ENCODE measurements around the gene DUSP18. TPM values are rescaled to one million over a fixed set of nuclear protein-coding genes. Genes with fewer than 3 reads are reported as not detected.

DUSP18 gene
- total and polyA plus RNA-seq, 2 of the 4 experiments (the other 2 are of a cell fraction), result 14.9 TPM

DNA sequence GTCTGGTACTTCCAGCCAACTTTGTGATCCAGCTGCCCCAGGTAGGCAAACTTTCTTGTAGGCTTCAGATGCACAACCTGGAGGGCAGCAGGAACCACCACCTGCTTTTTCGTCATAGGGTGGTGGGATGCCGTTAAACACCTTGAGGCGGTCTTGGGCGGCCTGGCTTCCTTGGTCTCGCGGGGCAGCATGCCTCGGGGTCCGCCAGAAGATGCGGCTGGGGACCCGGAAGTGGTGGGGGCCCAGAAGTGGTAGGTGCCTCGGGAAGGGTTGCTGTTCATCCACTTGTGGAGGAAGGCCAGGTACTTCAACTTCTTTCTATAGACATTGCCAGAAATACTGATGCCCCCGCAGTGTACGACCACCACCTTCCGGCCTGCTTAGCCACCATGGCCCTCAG lies 13.3 kb downstream of the DUSP18 start:
- Histone ChIP-seq H3K14ac (replicated peaks; ENCODE audit: low read depth, low read length) (no peak overlapping the region), H2BK120ac (ENCODE audit: low read depth, low read length) (no peak overlapping the region), H2AK5ac (ENCODE audit: low read depth, low read length) (no peak overlapping the region), H3K4me1 (ENCODE audit: control insufficient read depth, insufficient read depth, low read length) (peaks cover 3% of the 10 kb centered on the region), H3K27ac (ENCODE audit: insufficient read depth, low read length) (no peak overlapping the region), H3K4me3 (ENCODE audit: insufficient read depth, low read depth, low read length) (no peak overlapping the region), H2BK20ac (ENCODE audit: low read depth, low read length) (no peak overlapping the region), H3K4me2 (ENCODE audit: low read depth, low read length) (no peak overlapping the region), H2AFZ (replicated peaks; ENCODE audit: low read length, poor library complexity) (no peak overlapping the region), H2AK9ac (replicated peaks; ENCODE audit: low read depth, low read length, poor library complexity) (no peak overlapping the region), H3K36me3 (ENCODE audit: control insufficient read depth, insufficient read depth, low read length) (peaks cover 2% of the 10 kb centered on the region), H4K8ac (ENCODE audit: low read depth in 2 of 2, low read length in 2 of 2) (no peak overlapping the region), H3K9ac (ENCODE audit: low read depth, low read length) (no peak overlapping the region), H2BK15ac (ENCODE audit: low read depth, low read length) (no peak overlapping the region), H2BK5ac (ENCODE audit: low read depth, low read length, poor library complexity, severe bottlenecking) (no peak overlapping the region), H4K20me1 (ENCODE audit: insufficient read depth, low read length) (no peaks in the 10 kb centered on the region), H4K5ac (ENCODE audit: low read depth, low read length) (no peak overlapping the region), H3K79me1 (ENCODE audit: low read depth in 1 of 2, low read length in 2 of 2) (peaks cover 0 to 10% of the 10 kb centered on the region in 2 experiments; a peak in 1 of 4 replicates), H3K27me3 (ENCODE audit: control insufficient read depth, insufficient read depth, low read length) (no peaks in the 10 kb centered on the region), H3K9me3 (ENCODE audit: control insufficient read depth, insufficient read depth, low read length) (no peaks in the 10 kb centered on the region), H3K4ac (ENCODE audit: low read depth, low read length) (no peak overlapping the region), H3K56ac (ENCODE audit: extremely low read depth, insufficient read depth, low read length) (no peak overlapping the region), H3K18ac (ENCODE audit: low read depth, low read length) (no peak overlapping the region), H3K23ac (ENCODE audit: low read depth, low read length) (no peak overlapping the region), H3K9me1 (ENCODE audit: insufficient read depth, low read length) (peaks cover 3% of the 10 kb centered on the region; the same call in 1 of the 2 replicates), H4K91ac (ENCODE audit: insufficient read depth, low read depth, low read length) (no peak overlapping the region)
- intact Hi-C loops (cut with micrococcal nuclease), result no loop called here
- POLR2A ChIA-PET (ENCODE audit: unreplicated experiment), result no interaction called here
- dilution Hi-C loops (cut with HindIII; ENCODE audit: low sequenced_read_pairs, unreplicated experiment), result no loop called here
- 95% methylated on average over 4 of the region's 14 CpGs; no CpG with 5 or more reads in 1 of the 2 experiments for WGBS, 2 experiments (ENCODE audit: extremely low coverage in 2 of 2, insufficient read length in 1 of 2)
- DNase-seq (no peak), ATAC-seq (ENCODE audit: low read depth) (no peak)
- no TSS peak for BruUV-seq (replicated peaks)
- in situ Hi-C loops (cut with MboI; ENCODE audit: low sequenced_read_pairs), result no loop called here
- TF ChIP-seq CHD1 (IDR thresholded peaks at IDR 0.05; ENCODE audit: low read depth, low read length) (no peak), RFX5 (IDR thresholded peaks at IDR 0.05; ENCODE audit: low read depth, low read length) (no peak), RCOR1 (IDR thresholded peaks at IDR 0.05; ENCODE audit: insufficient replicate concordance, low read length) (no peak), RAD21 (IDR thresholded peaks at IDR 0.05; ENCODE audit: low read length) (no peak), POLR2A (IDR thresholded peaks at IDR 0.05; ENCODE audit: low read depth, low read length) (no peak), NFE2L2 (IDR thresholded peaks at IDR 0.05; ENCODE audit: low read depth, low read length) (no peak), FOS (IDR thresholded peaks at IDR 0.05; ENCODE audit: low read depth, low read length) (no peak), MAFK (IDR thresholded peaks at IDR 0.05; ENCODE audit: low read depth, low read length) (no peak), BHLHE40 (IDR thresholded peaks at IDR 0.05; ENCODE audit: low read depth, low read length) (no peak), CEBPB (IDR thresholded peaks at IDR 0.05; ENCODE audit: low read depth, low read length) (no peak), MAZ (IDR thresholded peaks at IDR 0.05; ENCODE audit: borderline replicate concordance, low read depth, low read length) (no peak), USF2 (IDR thresholded peaks at IDR 0.05; ENCODE audit: low read depth, low read length) (no peak), MXI1 (IDR thresholded peaks at IDR 0.05; ENCODE audit: borderline replicate concordance, low read depth, low read length) (no peak), SMC3 (IDR thresholded peaks at IDR 0.05; ENCODE audit: low read depth, low read length) (no peak)
- TF ChIP-seq, protein P1, sequence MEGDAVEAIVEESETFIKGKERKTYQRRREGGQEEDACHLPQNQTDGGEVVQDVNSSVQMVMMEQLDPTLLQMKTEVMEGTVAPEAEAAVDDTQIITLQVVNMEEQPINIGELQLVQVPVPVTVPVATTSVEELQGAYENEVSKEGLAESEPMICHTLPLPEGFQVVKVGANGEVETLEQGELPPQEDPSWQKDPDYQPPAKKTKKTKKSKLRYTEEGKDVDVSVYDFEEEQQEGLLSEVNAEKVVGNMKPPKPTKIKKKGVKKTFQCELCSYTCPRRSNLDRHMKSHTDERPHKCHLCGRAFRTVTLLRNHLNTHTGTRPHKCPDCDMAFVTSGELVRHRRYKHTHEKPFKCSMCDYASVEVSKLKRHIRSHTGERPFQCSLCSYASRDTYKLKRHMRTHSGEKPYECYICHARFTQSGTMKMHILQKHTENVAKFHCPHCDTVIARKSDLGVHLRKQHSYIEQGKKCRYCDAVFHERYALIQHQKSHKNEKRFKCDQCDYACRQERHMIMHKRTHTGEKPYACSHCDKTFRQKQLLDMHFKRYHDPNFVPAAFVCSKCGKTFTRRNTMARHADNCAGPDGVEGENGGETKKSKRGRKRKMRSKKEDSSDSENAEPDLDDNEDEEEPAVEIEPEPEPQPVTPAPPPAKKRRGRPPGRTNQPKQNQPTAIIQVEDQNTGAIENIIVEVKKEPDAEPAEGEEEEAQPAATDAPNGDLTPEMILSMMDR (conservative IDR thresholded peaks at IDR 0.05; ENCODE audit: low read depth, low read length), result no peak
- TF ChIP-seq, protein P2, sequence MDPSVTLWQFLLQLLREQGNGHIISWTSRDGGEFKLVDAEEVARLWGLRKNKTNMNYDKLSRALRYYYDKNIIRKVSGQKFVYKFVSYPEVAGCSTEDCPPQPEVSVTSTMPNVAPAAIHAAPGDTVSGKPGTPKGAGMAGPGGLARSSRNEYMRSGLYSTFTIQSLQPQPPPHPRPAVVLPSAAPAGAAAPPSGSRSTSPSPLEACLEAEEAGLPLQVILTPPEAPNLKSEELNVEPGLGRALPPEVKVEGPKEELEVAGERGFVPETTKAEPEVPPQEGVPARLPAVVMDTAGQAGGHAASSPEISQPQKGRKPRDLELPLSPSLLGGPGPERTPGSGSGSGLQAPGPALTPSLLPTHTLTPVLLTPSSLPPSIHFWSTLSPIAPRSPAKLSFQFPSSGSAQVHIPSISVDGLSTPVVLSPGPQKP (IDR thresholded peaks at IDR 0.05; ENCODE audit: borderline replicate concordance, low read depth, low read length), result no peak
- CTCF ChIA-PET, result no interaction called here
